NCI-H748 (cell line): ENCODE data around the gene CACNA1C.

Source experiments
- DNase-seq: peaks from one replicate; lab custom pipeline; 2025; ENCODE audit not compliant: unreplicated experiment; lab: John Stamatoyannopoulos, UW

The CACNA1C gene

DNA sequence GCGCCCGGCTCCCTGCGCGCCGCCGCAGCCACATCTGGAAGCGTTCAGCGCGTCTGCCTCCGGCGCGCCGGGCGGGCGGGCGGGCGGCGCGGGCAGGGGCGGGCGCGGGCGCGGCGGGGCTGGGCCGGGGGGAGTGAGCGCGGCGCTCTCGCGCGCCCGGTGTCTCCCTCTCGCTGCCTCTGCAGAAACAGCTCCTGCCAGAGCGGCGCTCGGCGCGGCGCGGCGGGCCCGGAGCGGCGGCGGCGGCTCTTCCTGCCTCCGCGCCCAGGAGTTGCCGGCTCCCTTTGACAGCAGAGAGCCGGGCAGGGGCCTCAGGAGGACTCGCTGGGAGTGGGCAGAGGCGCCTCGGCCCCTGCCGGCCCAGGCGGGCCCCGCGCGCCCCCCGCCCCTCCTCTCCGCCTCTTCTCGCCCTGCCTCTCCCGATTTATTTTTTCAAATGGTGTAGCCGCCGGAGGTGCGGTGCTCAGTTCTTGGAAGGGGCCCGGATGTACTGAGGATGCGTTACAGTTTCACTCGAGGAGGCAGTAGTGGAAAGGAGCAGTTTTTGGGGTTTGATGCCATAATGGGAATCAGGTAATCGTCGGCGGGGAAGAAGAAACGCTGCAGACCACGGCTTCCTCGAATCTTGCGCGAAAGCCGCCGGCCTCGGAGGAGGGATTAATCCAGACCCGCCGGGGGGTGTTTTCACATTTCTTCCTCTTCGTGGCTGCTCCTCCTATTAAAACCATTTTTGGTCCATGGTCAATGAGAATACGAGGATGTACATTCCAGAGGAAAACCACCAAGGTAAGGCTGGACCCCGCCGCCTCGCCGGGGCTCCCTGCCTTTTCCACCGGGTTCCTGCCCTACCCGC, at the start of gene CACNA1C:
Gene CACNA1C, plus strand, starts transcription at position 162 of the 853 bp plus-strand sequence. Its CDS starts 576 bp downstream, at position 738.
- DNase-seq: peak; percentile 69

GRCh38 chr12:2003676-2004112, 49.1 kb upstream of the CACNA1C start:
- DNase-seq: peak; percentile 66

DNA sequence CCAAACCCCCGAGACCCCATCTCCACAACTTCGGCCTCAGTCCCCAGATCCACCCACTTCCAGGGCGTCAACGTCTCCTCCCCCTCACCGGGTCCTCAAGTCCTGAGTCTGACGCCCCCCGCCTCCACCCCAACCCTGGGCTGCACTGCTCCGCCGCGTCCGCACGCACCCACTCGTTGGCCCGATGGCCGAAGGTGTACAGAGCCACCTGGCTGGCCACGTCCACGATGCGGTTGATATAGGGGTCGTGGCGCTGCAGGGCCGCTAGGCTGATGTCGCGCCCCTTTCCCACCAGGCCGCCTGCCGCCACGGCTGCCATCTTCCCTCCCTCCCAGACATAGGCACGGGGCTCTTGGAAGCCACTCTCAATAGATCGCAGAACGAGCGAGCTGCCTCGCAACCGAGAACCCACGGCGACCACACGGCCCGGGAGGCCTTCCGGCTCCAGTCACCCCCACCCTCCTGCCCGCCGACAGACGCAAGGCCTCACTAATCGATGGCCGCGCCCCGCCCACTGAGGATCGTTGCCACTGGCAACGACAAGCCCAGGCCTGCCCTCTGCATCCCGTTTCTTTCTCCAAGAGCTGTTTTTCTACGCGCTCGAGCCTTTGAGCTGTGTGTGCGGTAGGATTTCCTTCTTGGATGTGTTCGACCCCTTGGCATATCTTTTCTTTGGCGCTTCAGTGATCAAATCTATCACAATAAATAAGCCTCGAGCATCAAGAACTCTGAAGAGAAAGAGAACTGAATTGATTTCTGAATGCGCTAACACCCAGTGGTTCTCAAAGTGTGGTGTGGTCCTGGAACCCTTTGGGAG, 48.5 kb upstream of the CACNA1C start, which contains the start of gene DCP1B:
Gene DCP1B, minus strand, starts transcription at position 345 of the 817 bp plus-strand sequence. Its CDS starts 26 bp downstream, at position 319.
- DNase-seq: peak; percentile 95

DNA sequence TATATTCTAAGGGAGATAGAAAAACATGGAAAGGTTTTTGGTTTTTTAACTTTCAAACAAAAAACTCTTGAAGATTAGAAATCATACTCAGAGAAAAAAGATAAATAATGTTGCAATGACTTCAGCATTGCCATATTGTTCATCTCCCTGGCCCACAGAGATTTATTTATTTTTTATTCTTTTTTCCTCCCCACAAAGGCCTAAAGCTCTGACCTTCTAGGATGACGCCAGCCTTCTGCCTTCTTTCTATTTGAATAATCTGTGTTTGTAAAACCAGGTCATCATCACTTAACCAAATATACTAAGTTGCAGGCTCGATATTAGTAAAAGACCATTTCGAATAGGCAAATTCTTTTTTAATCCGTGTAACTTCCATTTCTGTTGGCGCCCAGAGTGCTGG, 44.1 kb upstream of the CACNA1C start:
- DNase-seq: no peak

DNA sequence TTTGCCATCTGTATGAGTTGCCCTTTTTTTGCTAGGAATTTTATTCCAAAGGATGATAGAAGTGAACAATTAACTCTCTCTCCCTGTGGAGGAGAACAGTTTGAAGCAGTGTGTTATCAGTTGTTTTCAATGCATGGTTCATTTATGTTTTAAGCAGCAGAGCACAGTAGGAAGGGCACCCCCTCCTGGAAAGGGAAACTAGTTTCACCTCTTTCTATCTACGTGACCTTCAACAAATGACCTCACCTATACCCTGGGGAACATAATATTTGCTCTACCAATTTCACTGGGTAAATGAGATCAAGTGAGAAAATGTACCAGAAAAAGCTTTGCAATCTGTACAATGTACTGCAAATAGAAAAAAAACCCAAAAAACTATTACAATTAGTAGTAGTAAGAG, 43.2 kb upstream of the CACNA1C start:
- peak; percentile 4 for DNase-seq

GRCh38 chr12:2011643-2012607, 40.9 kb upstream of the CACNA1C start:
- DNase-seq: peak; percentile 8

- no peak for DNase-seq
Measured at GRCh38 chr12:2013086-2013485, 39.7 kb upstream of the CACNA1C start.

- DNase-seq: peak; percentile 8
Measured at GRCh38 chr12:2013527-2014223, 39.1 kb upstream of the CACNA1C start.

DNA sequence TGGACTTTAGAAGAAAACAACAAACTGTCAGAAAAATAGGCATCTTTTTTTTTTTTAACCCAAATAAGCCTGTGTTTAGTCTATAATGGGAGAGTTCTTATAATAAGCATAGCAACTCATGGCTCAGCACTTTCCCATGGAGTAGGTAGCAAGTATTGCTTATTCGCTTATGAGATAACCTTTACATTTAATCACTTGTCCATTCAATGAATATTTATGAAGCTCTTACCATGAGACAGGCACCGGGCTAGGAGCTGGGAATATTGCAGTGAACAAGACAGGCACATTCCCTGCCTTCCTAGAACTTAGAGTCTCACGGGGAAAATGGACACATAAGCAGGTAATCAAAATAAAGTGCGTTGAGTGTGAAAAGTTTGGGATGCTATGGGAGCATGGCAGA, 38.6 kb upstream of the CACNA1C start:
- no peak for DNase-seq

GRCh38 chr12:2016862-2017545, 35.8 kb upstream of the CACNA1C start:
- no peak for DNase-seq

- DNase-seq: peak; percentile 82
Measured at GRCh38 chr12:2017546-2018337, 35.0 kb upstream of the CACNA1C start.

DNA sequence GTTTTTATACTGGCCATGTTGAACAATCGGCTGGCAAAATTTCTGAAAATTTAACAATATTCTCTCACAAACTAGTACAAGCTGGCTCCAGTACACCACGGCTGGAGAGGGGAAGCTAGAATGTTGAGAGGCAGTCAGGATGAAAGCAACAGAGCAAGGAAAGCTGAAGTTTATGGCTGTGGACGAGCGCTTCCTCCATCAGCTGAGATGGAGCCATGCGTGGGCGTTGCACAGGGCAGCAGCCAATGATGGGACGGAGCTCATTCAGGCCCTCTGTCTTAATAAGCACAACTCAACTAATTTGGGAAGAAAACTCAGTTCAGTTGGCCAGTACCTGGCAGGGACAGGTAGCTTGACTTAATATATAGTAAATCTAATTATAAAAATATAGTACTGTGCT, 34.4 kb upstream of the CACNA1C start:
- DNase-seq: no peak

GRCh38 chr12:2019126-2019525, 33.7 kb upstream of the CACNA1C start:
- no peak for DNase-seq

DNA sequence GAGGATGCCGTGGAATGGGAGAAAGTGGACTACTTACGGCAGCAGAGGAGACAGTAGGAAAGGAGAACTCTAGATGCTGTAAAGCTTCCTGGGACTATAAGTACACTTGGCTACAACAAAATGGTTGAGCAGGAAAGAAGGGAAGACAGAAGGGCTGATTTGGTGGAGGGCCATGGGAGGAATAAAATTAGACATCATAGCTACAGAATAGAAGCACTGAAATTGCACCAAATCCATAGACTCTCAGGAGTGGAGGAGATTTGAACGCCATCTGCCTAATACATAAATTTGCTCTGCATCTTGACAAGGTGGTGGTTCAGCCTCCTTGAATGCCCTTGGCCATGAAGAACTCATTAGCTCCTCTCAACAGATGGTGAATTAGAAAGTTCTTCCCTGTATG, 32.3 kb upstream of the CACNA1C start:
- no peak for DNase-seq

GRCh38 chr12:2023365-2023764, 29.4 kb upstream of the CACNA1C start:
- DNase-seq: no peak

GRCh38 chr12:2027351-2027750, 25.4 kb upstream of the CACNA1C start:
- no peak for DNase-seq

DNA sequence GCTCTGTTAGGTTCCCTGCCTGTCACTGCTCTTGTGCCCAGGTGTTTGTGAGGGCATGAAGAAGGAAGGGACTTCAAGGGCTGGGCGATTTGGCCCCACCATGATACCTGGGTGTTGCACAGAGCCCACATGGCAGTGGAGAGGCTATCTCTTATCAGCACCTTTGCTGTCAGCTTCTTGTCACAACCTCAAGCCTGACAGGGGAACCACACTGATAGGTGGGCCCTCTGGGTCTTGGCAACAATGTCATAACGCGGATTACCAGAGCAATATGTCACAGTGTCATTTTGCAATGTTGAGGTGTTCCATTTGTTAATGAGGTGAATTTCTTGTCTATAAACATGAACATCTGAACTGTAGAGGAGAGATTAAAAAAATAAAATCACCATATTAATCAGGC, 22.9 kb upstream of the CACNA1C start:
- DNase-seq: no peak

GRCh38 chr12:2032506-2032905, 20.3 kb upstream of the CACNA1C start:
- no peak for DNase-seq
